ENCODE measurements around the gene SLC27A1.
"Not testable (repeated sequence)": the region's sequence is repeated elsewhere in the genome, so short reads cannot be mapped to it uniquely, and the experiment has no call there.

The SLC27A1 gene

DNA sequence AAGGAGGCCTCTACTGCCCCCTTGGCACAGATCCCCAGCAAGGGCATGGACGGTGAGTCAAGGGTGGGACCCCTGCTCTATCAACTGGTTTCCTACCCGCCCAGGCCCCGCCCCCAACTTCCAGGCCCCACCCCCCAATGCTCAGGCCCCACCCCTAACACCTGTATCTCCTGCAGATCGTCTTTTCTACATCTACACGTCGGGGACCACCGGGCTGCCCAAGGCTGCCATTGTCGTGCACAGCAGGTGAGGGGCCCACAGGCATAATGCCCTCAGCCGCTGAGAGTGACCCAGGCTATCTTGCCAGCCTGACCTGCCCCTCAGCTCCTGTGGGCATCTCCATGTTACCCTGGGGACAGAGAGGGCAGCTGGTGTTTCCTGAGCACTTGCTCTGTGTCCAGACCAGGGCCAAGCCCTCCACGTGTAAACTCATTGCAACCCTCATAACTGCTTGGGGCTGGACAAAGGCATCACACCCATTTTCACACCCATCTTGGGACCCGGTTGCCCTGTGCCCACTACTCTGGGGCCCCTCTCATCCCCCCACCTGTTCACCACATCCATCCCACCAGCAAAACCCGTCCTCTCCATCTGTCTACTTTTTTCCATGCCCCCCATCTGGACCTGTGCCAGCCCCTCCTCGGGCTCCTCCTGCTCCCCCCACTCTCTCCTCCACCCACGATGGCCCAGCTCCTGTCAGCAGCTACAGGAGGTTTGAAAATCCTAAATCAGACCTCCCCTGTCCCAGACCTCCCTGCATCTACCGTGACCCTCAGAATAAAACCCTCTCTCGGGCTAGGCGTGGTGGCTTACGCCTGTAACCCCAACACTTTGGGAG, 17.2 kb downstream of the SLC27A1 start:
- no peak for DNase-seq (ENCODE audit: low spot score)

DNA sequence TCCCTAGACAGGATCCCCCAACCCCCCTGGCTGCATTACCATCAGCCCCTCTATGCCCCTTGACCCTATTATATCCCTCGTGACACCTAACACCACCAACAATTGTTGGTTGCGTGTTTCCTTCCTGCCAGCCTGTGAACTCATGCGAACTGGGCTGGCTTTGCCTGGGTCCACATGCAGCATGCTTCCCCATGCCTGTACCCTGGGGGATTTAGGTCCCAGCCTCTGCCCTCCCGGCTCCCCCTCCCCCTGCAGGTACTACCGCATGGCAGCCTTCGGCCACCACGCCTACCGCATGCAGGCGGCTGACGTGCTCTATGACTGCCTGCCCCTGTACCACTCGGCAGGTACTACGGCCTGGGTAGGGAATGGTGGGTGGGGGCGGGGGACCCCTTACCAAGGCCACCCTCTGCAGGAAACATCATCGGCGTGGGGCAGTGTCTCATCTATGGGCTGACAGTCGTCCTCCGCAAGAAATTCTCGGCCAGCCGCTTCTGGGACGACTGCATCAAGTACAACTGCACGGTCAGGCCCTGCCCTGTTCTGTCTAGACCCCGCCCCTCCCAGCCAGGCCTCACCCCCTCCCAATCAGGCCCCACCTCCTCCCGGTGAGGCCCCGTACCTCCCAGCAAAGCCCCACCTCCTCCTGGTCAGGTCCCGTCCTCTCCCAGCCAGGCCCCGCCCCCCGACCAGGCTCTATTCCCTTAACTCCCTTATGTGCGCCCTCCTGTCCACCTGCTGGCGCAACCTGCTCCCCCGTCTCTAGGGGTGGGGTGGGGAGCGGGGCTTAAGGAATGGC, 18.5 kb downstream of the SLC27A1 start:
- DNase-seq (ENCODE audit: low spot score), result no peak

DNA sequence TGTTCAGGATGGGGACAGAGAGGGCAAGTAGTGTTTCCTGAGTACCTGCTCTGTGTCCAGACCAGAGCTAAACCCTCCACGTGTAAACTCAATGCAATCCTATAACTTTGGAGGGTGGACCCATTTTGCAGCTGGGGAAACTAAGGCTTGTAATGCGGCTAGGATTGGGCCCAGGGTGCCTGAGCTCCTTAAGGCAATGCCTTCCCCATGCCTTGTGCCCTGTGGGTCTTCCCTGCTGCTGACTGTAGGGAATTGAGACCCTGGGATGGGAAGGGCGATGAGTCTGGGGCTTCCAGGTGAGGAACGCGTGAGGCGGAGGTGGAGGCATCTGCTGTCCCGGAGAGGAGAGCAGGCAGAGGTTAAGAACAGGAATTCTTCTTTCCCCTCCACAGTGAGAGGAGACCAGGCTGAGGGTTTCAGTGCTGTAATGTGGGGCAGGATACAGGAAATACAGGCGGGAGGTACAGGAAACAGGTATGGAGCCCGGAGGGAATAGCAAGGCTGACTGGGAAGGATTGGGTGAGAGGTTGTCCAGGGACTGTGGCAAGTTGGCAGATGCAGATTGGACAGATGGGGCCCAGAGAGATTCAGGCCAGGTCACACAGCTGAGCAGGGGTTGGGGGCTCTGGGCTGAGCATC, 19.2 kb downstream of the SLC27A1 start:
- DNase-seq (ENCODE audit: low spot score), result no peak

DNA sequence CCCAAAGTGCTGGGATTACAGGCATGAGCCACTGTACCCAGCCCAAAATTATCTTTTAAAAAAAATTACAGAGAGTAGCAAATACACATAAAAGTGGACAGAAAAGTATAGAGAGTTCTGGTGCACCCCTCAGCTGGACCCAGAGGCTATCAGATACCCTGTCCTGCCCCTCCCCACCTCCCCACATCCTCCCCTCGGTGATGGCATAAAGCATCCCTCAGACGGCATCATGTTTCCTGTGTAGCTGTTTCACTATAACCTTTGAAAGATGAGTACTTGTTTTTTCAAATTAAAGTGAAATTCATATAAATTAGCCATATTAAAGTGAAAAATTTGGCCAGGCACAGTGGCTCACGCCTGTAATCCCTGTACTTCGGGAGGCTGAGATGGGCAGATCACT, 20.1 kb downstream of the SLC27A1 start:
- DNase-seq (ENCODE audit: low spot score), result no peak

DNA sequence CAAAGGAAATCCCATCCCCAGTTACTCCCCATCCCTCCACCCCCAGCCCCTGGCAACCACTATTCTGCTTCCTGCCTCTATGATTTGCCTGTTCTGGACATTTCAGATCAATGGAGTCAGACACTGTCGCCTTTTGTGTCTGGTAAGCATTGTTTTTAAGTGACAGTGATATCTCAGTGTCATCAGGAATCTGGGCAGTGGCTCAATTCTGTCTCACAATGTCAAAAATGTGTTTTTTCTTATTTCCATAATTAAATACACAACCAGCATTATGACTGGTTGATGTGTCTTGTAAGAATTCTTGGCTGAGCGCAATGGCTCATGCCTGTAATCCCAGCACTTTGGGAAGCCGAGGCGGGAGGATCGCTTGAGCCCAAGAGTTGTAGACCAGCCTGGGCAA, 21.0 kb downstream of the SLC27A1 start:
- DNase-seq (ENCODE audit: low spot score), result no peak

DNA sequence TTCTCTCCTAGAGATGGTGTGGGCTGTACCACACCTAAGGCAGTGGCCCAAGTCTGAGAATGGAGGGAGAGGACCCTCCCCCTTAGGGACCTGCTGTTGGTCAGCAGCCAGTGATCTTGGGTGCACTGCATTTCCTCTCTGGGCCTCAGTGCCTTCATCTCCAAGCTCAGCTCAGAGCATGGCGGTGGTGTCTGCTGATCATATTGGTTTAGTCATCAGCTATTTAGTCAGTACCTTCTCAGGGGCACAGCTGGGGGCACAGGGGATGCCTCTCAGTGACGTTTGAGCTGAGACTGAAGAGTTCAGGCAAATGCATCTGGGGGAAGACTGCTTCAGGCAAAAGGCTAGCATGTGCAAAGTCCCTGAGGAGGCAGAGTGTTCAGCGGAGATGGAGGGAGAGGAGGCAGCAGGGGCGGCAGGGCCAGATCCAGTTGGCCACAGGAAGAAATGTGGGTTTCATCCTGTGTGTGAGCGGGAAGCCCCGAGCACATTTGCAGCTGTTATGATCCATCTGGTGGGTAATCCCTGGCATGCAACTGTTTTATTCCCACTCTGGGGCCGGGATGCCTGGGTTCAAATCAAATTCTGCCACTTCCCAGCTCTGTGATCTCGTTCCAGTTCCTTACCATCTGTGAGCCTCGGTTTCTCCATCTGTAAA, 25.4 kb downstream of the SLC27A1 start:
- no peak for DNase-seq (ENCODE audit: low spot score)

DNA sequence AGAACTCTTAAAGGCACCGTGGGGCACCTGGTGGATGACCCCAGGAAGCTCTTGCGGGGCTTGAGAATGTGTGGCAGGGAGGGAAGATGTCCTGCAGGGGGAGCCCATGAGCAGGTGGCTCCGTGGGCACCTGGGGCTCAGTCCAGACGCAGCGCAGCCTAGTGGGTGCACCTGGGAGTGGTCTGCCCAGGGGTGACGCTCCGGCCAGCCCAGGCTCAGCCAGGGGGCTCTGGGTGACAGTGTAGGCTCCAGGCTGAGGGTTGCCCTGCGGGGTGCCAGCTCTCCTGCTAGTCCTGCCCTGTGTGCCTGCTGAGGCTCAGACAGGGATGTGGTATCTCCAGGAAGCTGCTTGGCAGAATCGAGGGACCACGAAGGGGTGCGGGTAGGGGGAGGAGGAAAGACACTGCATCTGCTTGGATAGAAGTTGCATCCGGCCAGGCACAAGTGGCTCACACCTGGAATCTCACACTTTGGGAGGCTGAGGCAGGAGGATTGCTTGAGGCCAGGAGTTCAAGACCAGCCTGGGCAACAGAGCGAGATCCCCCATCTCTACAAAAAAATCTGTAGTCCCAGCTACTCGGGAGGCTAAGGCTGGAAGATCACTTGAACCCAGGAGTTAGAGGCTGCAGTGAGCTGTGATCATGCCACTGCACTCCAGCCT, 26.1 kb downstream of the SLC27A1 start:
- DNase-seq (ENCODE audit: low spot score), result no peak

DNA sequence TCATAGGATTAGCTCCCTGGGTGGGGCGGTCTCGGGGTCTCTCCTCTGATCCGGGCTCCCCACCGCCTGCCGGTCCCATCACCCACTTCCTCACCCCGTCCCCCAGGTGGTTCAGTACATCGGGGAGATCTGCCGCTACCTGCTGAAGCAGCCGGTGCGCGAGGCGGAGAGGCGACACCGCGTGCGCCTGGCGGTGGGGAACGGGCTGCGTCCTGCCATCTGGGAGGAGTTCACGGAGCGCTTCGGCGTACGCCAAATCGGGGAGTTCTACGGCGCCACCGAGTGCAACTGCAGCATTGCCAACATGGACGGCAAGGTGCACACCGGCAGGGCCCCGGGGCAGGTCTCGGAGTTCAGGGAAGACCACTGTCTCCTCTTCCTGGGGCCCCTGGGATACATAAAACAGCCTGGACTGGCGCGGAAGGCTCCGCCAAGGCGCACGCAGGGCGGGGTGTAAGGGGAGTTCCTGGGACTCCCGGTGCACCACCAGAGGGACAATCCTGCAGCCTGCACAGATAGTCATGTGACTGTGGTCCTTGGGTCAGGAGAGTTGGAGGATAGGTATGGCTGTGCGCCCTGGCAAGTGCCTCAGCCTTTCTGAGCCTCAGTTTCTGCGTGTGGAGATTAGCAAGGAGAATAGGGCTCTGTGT, 26.9 kb downstream of the SLC27A1 start:
- no peak for DNase-seq (ENCODE audit: low spot score)

DNA sequence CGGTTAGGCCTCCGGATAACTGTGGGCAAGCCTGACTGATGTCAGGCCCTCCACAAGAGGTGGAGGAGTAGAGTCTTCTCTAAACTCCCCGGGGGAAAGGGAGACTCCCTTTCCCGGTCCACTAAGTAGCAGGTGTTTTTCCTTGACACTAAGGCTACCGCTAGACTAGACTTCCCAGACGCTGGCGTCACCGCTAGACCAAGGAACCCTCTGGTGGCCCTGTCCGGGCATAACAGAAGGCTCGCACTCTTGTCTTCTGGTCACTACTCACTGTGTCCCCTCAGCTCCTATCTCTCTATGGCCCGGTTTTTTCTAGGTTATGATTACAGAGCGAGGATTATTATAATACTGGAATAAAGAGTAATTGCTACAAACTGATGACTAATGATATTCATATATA, 28.7 kb downstream of the SLC27A1 start:
- not testable (repeated sequence) for DNase-seq (ENCODE audit: low spot score)

DNA sequence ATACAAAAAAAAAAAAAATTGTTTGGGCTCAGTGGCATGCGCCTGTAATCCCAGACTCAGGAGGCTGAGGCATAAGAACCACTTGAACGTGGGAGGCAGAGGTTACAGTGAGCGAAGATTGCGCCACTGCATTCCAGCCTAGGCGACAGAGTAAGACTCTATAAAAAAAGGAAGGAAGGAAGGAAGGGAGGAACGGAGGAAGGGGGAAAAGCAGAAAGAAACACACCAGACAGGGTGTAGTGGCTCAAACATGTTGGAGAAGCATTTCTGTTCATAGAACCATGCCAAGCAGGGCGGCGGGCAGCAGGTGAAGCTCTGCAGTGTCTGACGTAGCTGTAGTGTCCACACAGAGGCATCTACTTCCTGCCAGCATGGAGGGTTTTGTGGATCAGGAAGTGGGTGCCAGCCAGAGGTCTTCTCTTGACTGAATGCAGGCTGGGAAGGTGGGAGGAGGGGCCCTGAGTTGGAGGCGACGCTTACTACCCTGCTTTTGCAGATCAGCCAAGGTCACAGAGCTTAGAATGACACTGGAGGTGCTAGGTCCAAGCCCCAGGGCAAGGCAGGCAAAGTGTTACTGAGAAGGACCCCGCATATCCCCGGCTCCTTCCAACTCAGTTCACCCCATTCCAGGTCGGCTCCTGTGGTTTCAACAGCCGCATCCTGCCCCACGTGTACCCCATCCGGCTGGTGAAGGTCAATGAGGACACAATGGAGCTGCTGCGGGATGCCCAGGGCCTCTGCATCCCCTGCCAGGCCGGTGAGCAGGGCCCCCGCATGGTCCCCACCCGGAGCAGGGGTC, 29.5 kb downstream of the SLC27A1 start:
- no peak for DNase-seq (ENCODE audit: low spot score)

DNA sequence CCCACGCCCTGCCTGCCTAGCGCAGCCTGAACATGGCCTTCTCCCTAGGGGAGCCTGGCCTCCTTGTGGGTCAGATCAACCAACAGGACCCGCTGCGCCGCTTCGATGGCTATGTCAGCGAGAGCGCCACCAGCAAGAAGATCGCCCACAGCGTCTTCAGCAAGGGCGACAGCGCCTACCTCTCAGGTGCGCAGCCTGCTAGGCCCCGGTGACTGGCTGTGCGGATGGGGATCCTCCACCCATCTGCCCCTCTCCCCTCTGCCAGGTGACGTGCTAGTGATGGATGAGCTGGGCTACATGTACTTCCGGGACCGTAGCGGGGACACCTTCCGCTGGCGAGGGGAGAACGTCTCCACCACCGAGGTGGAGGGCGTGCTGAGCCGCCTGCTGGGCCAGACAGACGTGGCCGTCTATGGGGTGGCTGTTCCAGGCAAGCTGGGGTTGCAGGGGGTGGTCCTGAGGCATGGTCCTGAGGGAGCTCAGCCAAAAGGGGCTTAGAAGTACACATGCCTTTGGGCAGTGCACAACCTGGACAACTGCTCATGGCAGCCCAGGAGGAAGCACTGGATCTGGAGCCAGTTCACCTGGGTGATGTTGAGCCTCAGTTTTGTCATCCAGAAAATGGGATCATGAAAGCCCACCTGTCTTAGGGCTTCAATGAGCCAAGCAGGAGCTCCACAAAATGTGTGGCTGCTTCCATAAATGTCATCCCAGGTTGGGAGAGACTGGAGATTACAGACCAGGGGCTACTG, 30.3 kb downstream of the SLC27A1 start:
- no peak for DNase-seq (ENCODE audit: low spot score)

DNA sequence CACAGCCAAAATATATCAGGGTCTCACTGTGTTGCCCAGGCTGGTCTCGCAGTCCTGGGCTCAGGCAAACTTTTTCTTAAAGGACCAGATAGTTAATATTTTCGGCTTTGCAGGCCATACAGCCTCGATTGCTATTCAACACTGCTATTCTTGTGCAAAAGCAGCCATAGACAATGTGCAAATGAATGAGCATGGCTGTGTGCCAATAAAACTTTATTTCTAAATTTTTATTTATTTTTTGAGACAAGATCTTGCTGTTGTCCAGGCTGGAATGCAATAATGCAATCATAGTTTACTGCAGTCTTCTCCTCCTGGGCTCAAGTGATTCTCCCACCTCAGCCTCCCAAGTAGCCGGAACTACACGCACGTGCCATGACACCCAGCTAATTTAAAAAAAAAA, 32.9 kb downstream of the SLC27A1 start:
- no peak for DNase-seq (ENCODE audit: low spot score)

DNA sequence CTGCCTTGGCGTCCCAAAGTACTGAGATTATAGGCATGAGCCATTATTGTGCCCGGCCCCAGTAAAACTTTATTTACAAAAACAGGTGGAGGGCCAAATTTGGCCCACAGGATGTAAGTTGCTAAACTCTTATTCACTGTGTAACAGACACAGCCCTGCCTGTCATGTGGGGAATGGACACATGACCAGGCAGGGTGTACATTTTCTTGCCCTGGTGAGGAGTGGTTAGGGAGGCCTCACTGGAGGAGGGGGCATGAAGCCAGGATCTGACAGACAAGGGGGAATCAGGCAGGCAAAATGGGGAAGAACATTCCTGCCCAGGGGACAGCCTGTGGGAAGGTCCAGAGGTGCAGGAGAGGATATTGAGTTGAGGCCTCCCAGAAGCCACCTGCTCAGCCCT, 33.7 kb downstream of the SLC27A1 start:
- DNase-seq (ENCODE audit: low spot score), result no peak

DNA sequence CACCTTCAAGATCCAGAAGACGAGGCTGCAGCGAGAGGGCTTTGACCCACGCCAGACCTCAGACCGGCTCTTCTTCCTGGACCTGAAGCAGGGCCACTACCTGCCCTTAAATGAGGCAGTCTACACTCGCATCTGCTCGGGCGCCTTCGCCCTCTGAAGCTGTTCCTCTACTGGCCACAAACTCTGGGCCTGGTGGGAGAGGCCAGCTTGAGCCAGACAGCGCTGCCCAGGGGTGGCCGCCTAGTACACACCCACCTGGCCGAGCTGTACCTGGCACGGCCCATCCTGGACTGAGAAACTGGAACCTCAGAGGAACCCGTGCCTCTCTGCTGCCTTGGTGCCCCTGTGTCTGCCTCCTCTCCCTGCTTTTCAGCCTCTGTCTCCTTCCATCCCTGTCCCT, 34.1 kb downstream of the SLC27A1 start:
- DNase-seq (ENCODE audit: low spot score), result no peak

DNA sequence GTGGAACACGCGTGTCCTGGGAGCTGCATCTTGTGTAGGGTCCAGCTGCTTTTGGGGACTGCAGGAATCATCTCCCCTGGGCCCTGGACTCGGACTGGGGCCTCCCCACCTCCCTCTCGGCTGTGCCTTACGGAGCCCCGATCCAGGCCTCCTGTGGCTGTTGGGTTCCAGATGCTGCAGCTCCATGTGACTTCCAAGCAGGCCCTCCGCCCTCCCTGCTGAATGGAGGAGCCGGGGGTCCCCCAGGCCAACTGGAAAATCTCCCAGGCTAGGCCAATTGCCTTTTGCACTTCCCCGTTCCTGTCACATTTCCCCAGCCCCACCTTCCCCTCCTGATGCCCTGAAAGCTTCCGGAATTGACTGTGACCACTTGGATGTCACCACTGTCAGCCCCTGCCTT, 34.9 kb downstream of the SLC27A1 start:
- DNase-seq (ENCODE audit: low spot score), result no peak

DNA sequence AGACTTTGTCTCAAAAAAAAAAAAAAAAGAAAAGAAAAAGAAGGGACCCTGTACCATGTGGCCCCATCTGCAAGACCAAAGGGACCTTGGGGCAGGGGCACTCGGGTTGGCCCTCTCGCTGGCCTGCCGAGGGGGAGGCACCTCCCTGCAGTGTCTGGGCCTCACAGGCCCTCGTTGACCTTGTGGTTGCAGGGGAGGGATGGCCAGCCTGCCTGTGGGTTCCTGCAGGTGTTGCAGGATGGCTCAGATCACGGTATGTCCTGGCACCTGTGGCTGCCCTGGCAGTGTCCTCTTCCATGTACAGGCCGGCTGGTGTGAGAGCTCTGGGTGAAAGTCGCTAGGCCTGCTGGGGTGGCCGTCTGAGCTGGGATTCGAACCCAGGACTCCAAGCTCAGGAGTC, 36.4 kb downstream of the SLC27A1 start:
- no peak for DNase-seq (ENCODE audit: low spot score)

DNA sequence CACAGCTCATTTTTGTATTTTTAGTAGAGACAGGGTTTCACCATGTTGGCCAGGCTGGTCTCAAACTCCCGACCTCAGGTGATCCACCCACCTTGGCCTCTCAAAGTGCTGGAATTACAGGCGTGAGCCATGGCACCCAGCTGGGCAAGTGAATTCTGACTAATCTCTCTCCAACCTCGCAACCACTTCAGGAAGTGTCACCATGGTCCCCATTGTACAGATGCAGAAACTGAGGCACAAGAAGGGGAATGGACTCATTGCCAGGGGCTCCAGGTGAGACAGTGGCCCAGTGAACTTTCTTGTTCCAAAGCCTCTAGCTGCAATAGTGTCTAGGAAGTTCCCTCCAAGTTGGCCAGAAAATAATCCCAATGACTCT, 38.2 kb downstream of the SLC27A1 start:
- DNase-seq (ENCODE audit: low spot score), result not testable (repeated sequence)

DNA sequence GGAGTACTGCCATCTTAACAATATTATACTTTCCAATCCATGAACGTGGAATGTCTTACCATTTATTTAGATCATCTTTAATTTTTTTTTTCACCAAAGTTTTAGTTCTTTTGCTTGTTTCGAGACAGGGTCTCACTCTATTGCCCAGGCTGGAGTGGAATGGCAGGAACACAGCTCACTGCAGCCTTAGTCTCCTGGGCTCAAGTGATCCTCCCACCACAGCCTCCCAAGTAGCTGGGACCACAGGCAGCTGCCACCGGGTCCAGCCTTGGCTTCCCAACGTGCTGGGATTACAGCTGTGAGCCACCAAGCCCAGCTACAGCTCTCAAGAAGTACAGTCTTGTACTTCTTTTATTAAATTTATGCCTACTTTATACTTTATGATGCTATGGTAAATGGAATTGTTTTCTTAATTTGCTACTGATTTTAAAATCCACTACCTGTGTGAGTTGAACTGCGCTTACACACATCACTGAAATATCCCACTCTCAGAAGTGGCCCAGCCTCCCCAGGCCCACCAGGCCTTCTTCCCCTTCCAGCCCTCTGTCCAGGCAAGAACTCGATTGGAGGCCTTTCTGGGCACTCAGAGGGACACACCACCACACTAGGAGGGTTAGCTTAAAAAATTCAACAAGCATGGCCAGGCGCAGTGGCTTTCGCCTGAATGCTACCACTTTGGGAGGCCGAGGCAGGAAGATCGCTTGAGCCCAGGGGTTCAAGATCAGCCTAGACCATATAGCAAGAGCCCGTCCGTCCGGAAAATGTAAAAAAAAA, 40.1 kb downstream of the SLC27A1 start:
- no peak for DNase-seq (ENCODE audit: low spot score)
